ENCODE results near the gene PTCD2.
"Not testable (repeated sequence)": the region's sequence is repeated elsewhere in the genome, so short reads cannot be mapped to it uniquely, and the experiment has no call there.

PTCD2 gene

DNA sequence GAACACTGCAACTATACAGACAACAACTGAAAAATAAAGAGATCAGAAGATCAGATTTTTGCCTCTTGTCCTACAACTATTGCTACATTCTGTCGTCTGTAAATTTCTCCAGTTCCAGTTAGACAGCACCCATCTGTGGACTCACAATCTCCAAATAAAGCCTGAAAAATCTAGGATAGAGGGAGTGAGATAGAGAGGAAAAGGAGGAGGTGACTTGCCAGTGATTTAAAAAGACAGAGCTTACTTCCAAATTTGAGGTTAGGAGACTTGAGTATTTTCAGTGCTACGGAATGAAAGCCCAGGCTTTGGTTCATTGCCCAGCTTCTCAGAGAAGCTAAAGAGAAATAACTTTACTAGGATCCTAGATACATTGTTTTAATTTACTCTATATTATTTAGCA, 63.6 kb downstream of the PTCD2 start:
- DNase-seq, result no peak

- DNase-seq, result no peak
Measured at GRCh38 chr5:72386639-72387038, 66.5 kb downstream of the PTCD2 start.

DNA sequence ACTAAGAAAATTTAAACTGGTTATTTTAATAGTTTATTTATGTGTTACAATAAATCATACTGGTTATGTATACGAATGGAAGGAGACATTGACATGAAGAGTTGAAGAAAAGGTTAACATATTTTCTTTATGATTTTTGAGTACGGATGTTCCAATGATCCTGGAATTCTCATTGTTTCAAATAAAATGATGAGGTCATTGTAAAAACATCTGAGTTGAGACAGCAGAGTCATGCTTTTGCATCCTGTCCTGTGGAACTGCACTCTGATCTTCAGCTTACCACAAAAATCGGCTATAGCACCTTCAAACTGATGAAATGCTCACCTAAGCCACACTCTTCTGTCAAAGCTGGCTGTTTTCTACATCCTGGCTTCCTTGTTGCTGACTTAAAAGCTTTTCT, 67.8 kb downstream of the PTCD2 start:
- DNase-seq, result no peak

DNA sequence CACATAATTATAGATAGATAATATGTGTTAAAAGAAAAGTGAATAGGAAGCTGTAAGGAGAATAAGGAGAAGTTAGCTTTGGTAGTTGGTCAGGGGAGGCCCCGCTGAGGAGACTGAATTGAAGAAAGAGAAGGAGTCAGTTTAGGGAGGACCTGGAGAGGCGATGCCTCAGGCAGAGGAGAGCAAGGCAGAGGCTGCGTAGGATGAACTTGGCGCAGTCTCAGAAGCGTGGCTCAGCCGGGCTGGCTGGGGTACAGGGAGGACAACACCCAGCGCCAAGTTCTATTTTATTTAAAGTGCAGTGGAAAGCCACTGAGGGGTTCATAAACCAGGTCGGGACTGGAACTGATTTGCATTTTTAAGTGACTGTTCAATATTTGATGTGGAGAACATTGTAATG, 68.5 kb downstream of the PTCD2 start:
- no peak for DNase-seq

DNA sequence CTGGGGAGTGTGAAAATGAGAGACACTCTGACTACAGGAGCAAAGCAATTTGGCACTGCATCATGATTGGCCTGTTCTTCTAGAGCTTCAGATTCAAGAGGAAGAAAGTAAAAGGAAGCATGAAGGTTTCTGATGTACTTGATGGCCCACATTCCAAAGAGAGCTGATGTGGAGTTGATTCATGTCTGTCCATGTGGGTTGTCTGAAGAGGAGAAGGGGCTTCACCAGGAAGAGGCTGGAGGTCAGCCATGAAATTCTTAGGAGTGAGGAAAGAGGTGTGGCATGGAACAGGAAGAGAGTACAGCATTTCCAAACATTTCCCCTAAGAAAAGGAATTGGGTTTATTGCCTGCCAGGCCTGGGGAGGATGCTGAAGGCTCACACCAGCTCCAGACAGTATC, 70.7 kb downstream of the PTCD2 start:
- DNase-seq, result no peak

GRCh38 chr5:72392326-72392733, 72.2 kb downstream of the PTCD2 start:
- no peak for DNase-seq

GRCh38 chr5:72393052-72393451, 72.9 kb downstream of the PTCD2 start:
- no peak for DNase-seq

- peak in 1 of 2 donors; percentile 1 for DNase-seq
Measured at GRCh38 chr5:72394688-72395087, 74.5 kb downstream of the PTCD2 start.

DNA sequence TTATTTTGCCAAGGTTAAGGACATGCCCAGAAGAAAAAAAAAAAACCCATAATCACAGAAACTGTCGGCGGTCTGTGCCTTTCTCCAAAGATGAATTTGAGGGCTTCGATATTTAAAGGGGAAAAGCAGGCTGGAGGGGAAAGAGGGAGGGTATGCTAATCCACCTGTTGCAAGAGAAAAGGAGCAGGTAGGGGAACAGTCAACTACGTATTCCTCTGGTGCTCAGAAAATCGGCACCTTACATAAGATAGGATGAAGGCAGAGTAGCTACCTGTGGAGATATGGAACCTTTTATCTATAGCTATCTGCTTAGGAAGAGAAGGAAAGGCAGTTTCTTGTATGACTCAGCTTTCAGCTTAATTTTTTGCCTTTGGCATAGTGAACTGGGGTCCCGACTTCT, 77.7 kb downstream of the PTCD2 start:
- no peak for DNase-seq

DNA sequence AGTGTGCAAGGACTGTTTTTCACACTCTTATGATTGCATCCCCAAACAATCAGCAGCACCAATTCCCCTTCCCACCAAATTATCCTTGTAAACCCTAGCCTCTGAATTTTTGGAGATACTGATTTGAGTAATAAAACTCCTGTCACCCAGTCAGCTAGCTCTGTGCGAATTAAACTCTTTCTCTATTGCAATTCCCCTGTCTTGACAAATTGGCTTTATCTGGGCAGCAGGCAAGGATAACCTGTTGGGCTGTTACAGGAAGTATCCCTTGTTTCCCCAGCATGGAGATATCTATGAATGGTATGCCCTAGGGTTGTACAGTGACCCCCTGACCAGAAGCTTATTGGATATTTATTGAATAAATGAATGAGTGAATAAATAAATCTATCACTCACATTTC, 80.8 kb downstream of the PTCD2 start:
- DNase-seq, result no peak

- DNase-seq, result no peak
Measured at GRCh38 chr5:72402381-72402890, 82.3 kb downstream of the PTCD2 start.

DNA sequence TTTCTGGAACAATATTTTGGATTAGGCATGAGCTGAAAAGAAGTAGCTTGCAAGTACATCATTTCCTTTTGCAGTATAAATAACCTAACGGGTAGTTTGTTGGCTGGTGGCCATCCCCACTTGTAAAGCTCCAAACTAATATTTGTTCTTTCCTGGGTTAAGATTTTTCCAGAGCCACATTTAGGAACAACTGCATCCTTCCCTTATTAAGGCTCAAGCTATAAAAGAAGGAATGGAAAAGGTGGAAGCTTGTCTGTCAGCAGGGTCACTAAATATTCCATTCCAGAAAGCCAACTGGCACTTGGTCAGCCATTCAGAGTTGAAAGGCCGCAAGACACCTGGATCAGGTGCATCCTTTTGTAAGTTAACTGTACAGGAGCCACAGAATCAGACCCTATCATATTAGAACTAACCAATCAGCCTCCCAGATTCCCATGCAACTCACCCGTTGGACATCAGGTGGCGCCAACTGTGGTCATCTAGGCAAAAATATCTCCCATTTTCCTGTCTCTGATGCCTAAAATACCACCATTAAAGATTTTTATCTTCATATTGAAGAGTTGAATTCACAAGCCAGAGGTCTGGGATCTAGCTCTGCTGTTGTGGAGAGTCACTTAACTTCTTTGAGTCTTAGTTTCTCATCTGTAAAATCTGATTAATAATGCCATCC, 82.9 kb downstream of the PTCD2 start:
- DNase-seq, result no peak

GRCh38 chr5:72404771-72405170, 84.6 kb downstream of the PTCD2 start:
- not testable (repeated sequence) for DNase-seq

GRCh38 chr5:72407078-72407477, 86.9 kb downstream of the PTCD2 start:
- no peak for DNase-seq

- DNase-seq, result no peak
Measured at GRCh38 chr5:72407541-72407940, 87.4 kb downstream of the PTCD2 start.

- DNase-seq, result no peak
Measured at GRCh38 chr5:72408127-72408526, 88.0 kb downstream of the PTCD2 start.

DNA sequence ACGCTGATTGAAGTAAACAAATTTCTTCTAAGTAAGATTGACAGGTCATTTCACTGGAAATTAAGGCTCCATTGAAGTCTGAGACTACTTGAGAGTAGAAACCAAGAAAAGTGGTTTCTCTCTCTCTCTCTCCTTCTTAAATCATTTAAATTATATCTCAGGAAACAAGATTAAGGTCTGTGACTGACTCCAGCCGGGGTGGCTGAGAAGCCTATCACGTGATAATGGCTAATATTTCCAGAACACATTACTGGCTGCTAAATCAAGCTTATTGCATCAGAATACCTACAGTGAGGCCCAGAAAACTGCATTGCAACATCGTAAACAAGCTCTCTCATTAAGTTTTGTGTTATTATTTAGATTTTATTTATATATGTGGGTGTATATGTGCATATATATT, 88.4 kb downstream of the PTCD2 start:
- no peak for DNase-seq

DNA sequence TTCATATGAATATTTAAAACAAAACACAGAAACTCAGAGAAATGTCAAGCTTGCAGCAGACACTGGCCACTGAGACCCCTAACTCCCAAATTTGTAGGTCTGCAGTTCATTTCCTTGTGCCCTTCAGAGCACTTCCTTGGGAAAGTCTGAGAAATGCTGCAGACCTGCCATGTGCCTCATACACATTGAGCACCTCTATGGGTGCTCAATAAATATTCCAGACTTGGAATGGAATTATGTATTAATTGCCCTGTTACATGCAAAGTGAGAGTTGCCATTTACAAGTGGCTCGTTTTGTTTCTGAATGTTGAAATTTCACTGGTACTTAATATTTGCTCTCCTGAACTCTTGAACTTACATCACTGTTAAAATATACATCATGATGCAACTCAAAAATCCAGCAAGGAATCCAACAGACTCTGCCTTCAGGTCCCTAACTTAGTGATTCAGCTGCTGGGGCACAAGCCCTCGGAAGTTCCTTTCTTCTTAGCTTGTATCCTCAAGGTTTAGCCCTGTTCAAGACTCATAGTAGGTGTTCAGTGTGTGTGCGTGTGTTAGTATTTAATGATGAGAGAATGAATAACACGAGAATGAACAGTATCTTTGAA, 90.6 kb downstream of the PTCD2 start:
- DNase-seq, result no peak

DNA sequence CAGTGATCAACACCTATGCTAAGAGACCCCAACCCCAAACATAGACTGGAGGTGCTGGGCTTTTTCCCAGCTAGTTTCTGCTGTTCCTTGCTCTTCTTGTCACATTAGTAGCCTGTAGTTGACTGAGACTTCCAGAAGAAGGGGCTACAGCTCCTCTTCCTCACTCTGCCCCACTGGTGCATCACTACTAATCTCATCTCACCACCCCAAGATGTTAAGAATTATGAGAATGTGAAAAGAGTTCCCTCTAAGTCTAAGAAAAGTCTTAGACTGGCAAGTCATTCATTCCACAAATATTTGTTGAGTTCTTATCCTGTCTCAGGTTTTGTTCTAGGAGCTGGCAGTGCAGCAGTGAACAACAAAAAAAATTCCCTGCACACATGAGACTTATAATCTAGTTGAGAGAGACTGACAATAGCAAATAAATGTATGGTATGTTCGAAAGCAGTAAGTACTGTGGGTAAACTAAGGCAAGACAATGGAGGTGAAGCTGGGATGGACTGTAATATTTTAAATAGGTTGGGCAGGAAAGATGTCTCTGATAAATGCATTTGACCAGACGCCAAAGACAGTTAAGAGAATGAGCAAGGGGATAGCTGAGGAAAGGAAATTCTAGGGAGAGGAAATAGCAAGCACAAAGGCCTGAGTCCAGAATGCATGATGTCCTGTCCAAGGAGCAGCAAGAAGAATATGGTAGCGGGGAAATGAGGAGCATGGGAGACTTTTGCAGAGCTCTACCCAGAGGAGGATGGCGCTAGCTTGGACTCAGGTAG, 92.3 kb downstream of the PTCD2 start:
- no peak for DNase-seq

DNA sequence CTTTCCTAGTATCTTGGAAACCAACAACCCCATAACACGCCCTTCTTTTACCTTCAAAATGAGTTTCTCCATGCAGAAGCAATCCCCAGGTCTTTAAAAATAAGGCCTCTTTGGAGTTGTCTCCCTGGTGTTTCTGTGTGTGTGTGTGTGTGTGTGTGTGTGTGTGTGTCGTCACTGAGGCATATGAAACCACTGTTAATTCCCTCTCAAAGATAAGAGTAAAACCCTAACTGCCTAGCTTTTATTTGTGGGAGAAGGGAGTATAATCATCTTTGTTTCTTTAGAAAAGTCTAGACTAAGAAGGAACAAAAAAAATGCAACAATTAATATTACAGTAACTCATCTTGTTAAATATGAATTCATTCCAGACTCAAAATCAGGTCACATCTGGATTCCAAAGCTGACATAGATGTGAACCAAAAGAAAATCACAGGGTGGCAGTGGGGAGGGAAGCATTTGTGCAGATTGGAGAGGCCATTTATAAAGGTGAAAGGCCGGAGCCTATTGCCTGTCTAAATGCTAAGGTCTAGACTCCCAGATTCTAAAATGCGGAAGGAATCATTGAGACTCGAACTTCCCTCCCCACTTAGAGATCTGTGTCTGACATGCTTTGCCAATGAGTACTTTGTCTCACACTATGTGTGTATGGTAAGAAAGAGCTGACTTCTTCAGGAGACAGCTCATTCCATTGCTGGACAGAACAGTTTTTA, 95.6 kb downstream of the PTCD2 start:
- DNase-seq, result no peak

DNA sequence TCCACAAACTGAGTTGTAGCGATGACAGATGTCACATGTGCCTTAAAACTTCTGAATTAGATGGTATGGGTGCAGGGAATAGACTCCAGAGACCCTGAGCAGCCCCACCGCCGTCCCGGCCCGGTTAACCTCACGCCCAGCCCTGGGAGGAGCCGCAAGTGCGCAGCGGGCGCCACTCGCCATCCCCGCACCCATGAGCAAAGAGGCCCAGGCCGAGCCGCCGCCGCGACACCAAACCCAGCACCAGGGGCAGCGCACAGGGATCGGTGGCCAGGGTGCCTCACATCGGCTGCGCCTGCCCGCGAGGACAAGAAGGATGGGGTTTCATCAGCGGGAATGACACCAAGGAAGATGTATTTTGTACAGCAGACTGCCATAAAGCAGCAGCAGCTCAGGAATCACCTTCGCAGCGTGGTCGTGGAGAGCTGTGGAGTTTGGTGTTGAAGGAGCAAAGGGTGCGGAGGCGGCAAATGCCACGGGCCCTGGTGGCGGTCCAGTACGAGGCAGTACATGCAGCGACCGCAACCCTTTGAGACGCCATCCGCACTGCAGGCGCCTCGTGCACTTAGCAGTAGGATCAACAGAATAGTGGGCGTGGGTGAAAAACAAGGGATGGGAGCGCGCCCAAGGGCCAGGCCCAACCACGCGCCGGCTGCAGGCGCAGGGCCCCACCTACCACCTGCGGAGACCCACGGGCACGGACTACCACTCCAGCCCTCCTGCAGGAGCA, 97.3 kb downstream of the PTCD2 start:
- no peak for DNase-seq

Measured in CD4-positive, alpha-beta T cell treated with Interferon alpha-2 for 1 hour (primary cell).